ENCODE results near the gene NCKAP5.
"Not testable (repeated sequence)": the region's sequence is repeated elsewhere in the genome, so short reads cannot be mapped to it uniquely, and the experiment has no call there.

Gene NCKAP5

GRCh38 chr2:133497270-133497893 lies 70.9 kb downstream of the NCKAP5 start:
- DNase-seq (ENCODE audit: low read depth): no peak

DNA sequence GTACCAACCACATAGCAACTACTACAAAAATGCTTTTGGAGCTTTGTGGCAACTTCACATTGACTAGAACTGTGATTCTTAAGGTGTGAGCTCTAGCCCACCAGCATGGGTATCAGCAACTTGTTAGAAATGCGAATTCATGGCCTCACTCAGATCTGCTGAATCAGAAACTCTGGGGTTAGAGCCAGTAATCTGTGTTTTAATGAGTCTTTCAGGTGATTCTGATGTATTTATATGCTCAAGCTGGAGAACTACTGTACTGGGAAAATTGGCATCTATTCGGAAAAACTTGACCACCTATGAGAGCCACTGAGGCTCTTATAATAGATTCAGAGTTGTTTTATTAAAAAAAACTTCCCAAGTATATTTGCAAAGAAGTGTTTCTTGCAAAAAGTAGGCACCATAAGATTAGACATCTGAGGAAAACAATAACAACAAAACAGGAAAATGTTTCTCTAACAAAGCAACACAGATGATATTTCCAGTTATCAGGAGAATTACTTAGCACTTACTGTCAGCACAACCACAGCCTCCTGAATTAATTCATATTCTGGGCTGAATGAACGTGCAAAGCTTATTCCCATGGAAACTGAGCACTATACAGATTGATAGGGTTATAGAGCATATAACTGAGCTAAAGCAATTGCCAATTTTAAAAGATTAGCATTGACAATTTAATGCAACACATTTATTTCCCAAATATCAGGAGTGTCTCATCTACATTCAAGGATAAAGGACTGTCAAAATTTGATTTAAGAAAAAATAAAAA lies 71.6 kb downstream of the NCKAP5 start:
- DNase-seq (ENCODE audit: low read depth): no peak

DNA sequence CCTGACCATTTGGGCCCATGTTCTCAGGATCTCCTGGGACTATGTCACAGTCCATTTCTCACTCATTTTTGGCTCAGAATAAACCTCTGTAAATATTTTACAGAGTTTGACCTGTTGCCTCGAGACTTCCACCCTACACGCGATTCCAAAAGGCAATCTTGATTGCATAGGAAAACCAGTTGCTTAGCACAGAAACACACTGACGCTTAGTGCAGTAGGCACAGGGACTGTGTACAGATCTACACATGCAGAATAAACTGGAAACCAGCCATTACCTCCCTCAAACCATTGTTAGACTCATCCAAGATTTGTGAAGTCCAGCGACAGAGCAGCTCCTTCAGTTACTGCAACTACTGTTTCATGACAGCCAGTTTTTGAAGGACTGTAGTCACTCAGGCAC lies 73.0 kb downstream of the NCKAP5 start:
- no peak for DNase-seq (ENCODE audit: low read depth)

DNA sequence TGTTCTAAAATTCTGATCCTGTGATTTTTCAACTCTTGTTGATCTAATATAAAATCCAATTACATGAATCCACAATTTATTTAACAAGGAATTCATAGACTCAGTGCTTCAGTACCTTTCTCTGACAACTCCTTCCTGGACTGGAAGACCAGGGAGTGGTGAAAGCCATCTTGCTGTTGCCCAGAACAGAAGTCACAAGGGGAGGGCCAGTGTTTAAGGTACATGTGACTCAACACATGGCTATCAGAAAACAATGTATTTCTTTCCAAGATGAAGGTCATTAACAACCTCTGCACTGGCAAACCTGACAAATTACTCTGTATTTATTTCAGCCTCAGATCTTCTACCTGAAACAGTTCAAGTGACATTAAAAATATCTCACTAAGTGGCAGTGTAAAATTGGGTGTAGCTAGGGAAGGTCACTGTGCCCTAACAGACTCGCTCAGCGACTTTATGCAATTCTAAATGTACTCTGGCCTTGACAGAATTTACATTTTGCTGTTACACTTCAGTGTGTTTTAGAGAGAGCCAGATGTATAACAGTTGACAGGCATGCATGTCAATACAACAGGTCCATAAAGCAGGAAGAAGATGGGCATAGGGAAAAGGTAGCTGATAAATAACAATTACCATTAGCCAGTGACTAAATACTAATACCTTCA lies 75.4 kb downstream of the NCKAP5 start:
- DNase-seq (ENCODE audit: low read depth): no peak

DNA sequence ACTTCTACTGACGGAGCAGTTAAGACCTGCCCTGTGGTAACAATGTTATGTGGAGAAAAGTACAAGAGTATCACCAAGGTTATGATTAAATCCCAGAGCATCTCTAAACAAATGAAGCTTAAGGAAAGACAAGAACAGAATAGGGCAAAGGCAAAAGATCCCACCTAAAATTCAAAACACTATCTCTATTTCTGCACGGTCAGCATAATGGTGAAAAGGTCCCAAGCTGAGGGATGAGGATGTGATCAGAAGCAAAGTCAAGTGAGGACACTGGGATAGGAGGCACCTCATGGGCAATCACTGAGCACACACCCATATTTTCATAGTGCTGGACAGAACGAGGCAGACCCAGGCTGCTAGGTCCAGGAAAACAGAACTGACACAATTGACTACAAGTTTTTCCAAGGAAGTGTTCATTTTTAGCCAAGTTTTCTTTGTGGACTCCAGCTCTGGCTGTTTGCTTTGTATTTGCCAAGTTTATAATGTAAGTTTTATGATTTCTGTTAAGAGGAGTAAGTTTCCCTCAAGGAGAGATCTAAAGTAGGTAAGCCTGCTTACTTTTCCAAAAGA lies 77.8 kb downstream of the NCKAP5 start:
- no peak for DNase-seq (ENCODE audit: low read depth)

- DNase-seq (ENCODE audit: low read depth): no peak
Observed at GRCh38 chr2:133489641-133490410, 78.4 kb downstream of the NCKAP5 start.

DNA sequence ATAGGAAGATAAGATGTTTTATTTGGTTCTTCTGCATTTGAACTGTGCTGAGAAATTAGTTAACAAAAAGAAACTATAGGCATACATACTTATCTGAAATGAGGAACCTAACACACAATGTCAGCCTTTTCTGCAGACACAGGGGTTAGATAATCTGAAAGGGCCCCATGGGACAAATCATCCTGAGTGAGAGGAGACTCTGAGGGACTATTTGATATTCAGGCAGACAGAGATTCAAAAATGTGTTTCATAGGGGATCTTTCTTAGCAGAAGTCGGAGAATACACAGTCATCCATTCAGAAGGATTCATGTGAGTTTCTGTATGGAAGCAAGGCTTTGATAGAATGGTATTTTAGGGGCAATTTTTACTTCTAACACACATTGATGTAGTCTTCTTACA lies 79.1 kb downstream of the NCKAP5 start:
- no peak for DNase-seq (ENCODE audit: low read depth)

DNA sequence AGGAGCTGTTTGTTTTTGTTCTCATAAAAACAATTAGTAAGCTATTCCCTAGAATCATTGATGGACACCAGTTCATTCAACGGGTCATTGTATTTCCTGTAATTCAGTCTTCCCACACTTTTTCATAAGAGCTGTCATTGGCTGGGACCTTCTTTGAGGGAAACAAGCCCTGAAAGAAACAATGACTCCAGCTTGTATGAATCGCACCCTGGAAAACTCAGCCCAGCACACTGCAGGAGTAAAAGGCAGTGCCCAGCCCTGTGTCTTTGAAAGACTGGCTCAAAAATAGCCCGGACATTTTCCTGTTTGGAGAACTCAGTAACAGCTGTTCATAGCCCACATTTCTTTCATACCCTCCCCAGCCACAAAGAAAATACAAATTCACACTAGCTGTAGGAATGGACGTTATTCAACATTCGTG lies 81.5 kb downstream of the NCKAP5 start:
- DNase-seq (ENCODE audit: low read depth): no peak

DNA sequence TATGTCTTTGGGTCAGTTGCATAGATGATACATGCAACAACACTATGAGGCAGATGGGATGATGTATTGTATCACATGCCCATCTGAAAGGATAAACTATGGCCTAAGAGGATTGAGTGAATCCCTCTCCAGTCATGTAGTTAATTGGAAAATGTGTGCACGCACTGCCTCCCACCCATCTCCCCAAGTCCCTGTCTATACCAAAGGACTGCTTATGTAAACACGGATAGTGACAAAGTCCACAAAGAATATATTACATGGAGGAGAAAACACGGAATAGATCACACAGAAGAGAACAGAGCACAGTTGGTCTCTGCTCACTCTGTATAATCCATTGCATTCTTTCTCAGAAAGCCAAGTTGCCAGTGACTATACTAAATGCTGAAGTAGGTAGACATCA lies 82.4 kb downstream of the NCKAP5 start:
- DNase-seq (ENCODE audit: low read depth): no peak

- DNase-seq (ENCODE audit: low read depth): no peak
Observed at GRCh38 chr2:133484784-133485183, 83.5 kb downstream of the NCKAP5 start.

DNA sequence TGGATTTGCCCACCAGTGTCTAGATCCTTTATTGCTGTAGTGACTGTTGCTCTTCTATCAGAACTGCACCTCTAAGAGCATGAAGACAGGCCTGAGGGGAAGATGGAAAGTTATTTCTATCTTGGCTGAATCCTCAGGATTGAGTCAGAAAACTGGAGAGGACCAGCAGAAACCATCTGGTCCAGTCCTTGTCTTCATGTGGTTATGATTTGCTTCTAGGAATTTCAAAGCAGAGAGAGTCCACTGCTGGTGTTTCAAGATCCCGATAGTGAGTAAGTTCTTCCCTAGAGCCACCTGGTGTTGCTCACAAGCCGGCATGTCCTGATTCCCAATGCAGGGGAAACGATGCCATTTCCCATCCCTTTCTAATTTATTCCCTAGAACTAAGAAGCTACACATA lies 84.2 kb downstream of the NCKAP5 start:
- no peak for DNase-seq (ENCODE audit: low read depth)

GRCh38 chr2:133483181-133483580 lies 85.1 kb downstream of the NCKAP5 start:
- no peak for DNase-seq (ENCODE audit: low read depth)

GRCh38 chr2:133480707-133481429 lies 87.4 kb downstream of the NCKAP5 start:
- DNase-seq (ENCODE audit: low read depth): no peak

DNA sequence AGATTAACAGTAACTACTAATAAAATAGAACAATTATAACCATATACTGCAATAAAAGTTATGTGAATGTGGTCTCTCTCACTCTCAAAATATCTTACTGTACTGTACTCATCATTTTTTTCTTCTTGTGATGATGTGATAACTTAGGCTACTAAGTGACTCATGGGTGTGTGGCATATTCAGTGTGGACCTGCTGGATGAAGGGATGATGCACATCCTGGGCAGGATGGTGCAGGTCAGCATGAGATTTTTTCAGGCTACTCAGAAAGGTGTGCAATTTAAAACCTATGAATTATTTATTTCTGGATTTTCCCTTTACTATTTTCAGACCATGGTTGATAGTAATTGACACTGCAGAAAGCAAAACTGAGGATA lies 90.7 kb downstream of the NCKAP5 start:
- DNase-seq (ENCODE audit: low read depth): no peak

- DNase-seq (ENCODE audit: low read depth): no peak
Observed at GRCh38 chr2:133476931-133477615, 91.2 kb downstream of the NCKAP5 start.

DNA sequence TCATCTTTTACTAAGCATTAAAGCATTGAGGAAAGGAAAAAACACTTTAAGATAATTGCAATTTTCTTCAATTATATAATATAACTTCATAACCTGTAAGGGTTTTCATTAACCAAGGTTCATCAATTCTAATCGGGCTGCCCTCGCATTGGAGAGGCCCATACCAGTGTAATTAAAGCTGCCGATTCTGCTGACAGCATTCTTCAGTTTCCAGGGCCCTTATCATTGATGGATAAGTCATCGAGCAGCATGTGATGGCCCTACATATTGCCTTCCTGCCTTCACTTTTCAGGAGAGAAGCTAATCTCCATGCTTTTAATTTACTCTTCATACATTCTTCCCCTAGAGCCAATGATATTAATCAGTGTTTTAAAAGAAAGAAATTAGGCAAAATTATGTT lies 92.0 kb downstream of the NCKAP5 start:
- DNase-seq (ENCODE audit: low read depth): no peak

GRCh38 chr2:133475610-133476009 lies 92.7 kb downstream of the NCKAP5 start:
- DNase-seq (ENCODE audit: low read depth): no peak

DNA sequence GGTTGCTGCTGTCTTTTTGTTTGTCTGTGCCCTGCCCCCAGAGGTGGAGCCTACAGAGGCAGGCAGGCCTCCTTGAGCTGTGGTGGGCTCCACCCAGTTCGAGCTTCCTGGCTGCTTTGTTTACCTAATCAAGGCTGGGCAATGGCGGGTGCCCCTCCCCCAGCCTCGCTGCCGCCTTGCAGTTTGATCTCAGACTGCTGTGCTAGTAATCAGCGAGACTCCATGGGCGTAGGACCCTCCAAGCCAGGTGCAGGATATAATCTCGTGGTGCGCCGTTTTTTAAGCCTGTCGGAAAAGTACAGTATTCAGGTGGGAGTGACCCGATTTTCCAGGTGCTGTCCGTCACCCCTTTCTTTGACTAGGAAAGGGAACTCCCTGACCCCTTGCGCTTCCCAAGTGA lies 97.8 kb downstream of the NCKAP5 start:
- not testable (repeated sequence) for DNase-seq (ENCODE audit: low read depth)

GRCh38 chr2:133462811-133463210 lies 105.5 kb downstream of the NCKAP5 start:
- DNase-seq (ENCODE audit: low read depth): no peak

- DNase-seq (ENCODE audit: low read depth): no peak
Observed at GRCh38 chr2:133461484-133461883, 106.8 kb downstream of the NCKAP5 start.

GRCh38 chr2:133459590-133459989 lies 108.7 kb downstream of the NCKAP5 start:
- no peak for DNase-seq (ENCODE audit: low read depth)

All from activated T-helper 1 cell treated with Interleukin-2 at 50 U/mL for 16 hours (primary cell).